Upper lobe of left lung (tissue), 6 donors: ENCODE data around the gene NLRP9. TPM values are rescaled to one million over a fixed set of nuclear protein-coding genes. Genes with fewer than 3 reads are reported as not detected.

Experiments used
- ATAC-seq, 2 donors: fragments of 200-7000 bp; cut with Tn5 transposase; one replicate each; pipeline ENCODE4 v1.9.1; 2022; ENCODE audit warnings: mild to moderate bottlenecking in 2 of 2, moderate library complexity in 2 of 2; ENCODE audit not compliant: low FRiP score in 2 of 2
- DNase-seq, 2 donors: peaks; one replicate each; pipeline ENCODE4 v3.0.0-alpha.2; 2019 to 2020
- H3K27ac ChIP-seq, 4 donors: fragments of 200-600 bp; sonication (generic); one replicate each; pipeline ENCODE4 v1.5.1; 2016 to 2019
- H3K27me3 ChIP-seq, 4 donors: fragments of 200-600 bp; sonication (generic); one replicate each; pipeline ENCODE4 v1.5.1; 2017 to 2019
- H3K36me3 ChIP-seq, 4 donors: fragments of 200-600 bp; sonication (generic); one replicate each; pipeline ENCODE4 v1.5.1; 2016 to 2019
- H3K4me1 ChIP-seq, 4 donors: fragments of 200-600 bp; sonication (generic); one replicate each; pipeline ENCODE4 v1.5.1; 2018 to 2019
- H3K4me3 ChIP-seq, 4 donors: fragments of 200-600 bp; sonication (generic); one replicate each; pipeline ENCODE4 v1.5.1; 2017 to 2019; ENCODE audit warnings: mild to moderate bottlenecking in 2 of 4, moderate library complexity in 1 of 4
- H3K9me3 ChIP-seq, 4 donors: fragments of 200-600 bp; sonication (generic); one replicate each; pipeline ENCODE4 v1.5.1; 2018 to 2019
- EP300 ChIP-seq, 4 donors: sonication (generic); formaldehyde crosslinking; IDR thresholded peaks; one replicate each; pipeline ENCODE4 v1.5.1; 2017; ENCODE audit warnings: antibody characterized with exemption in 4 of 4, control low read depth in 2 of 4
- POLR2A ChIP-seq, 4 donors: fragments of 450-650 bp; IDR thresholded peaks; one replicate each; pipeline ENCODE4 v1.5.1; 2016 to 2017; ENCODE audit warnings: antibody characterized with exemption in 4 of 4, mild to moderate bottlenecking in 2 of 4
- POLR2AphosphoS5 ChIP-seq, 2 donors: sonication (generic); formaldehyde crosslinking; IDR thresholded peaks; one replicate each; pipeline ENCODE4 v1.5.1; 2017; ENCODE audit warnings: antibody characterized with exemption in 2 of 2
- WGBS, 2 donors: methylation state at CpG; one replicate each; pipeline ENCODE4 v1.1.5; 2017 to 2018; 5-methylcytosine and 5-hydroxymethylcytosine counted together
- total RNA-seq, 6 donors: library from RNA; depleted of rRNA in 4 of 6; stranded (reverse); fragments of >200 nt in 4 of 6; gene quantifications; one replicate each; pipeline versions ENCODE4 v1.1.0 to v1.2.1, GENCODE V29; 2016 to 2021
- TF ChIP-seq, protein P1 (sequence below), 6 experiments: fragments of 450-650 bp in 4 of 6; fragments of 200-600 bp in 2 of 6; sonication (generic) in 2 of 6; IDR thresholded peaks; one replicate each; pipeline ENCODE4 v1.5.1; 2016 to 2019; ENCODE audit warnings: antibody characterized with exemption in 6 of 6
- donor health status: DM: no; HTN: no; CAD: no; lungs with moderate emphysema.
- donor health status: DM: no; HTN: yes; CAD: no; lungs with severe emphysema.

NLRP9 gene
- total RNA-seq, 6 donors from 2014 or later: not detected

DNA sequence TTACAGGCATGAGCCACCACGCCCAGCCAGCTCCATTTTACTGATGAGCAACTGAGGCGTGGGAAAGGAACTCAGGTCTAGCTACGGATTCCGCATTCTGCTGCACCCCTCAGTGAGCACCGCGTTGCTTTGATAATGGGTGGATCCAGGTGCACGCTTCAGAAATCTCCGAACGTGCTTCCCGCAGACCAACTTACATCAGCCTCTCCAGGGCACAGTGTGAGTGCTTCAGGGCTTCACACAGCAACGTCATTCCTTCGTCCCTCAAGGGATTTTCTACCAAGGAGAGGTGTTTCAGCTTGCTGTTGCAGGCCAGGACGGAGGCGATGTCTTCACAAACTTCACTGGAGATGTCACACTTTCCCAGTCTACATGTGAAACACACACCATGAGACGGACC, 21.7 kb downstream of the NLRP9 start:
- no peaks in the 10 kb centered on the region for H3K27me3 ChIP-seq

DNA sequence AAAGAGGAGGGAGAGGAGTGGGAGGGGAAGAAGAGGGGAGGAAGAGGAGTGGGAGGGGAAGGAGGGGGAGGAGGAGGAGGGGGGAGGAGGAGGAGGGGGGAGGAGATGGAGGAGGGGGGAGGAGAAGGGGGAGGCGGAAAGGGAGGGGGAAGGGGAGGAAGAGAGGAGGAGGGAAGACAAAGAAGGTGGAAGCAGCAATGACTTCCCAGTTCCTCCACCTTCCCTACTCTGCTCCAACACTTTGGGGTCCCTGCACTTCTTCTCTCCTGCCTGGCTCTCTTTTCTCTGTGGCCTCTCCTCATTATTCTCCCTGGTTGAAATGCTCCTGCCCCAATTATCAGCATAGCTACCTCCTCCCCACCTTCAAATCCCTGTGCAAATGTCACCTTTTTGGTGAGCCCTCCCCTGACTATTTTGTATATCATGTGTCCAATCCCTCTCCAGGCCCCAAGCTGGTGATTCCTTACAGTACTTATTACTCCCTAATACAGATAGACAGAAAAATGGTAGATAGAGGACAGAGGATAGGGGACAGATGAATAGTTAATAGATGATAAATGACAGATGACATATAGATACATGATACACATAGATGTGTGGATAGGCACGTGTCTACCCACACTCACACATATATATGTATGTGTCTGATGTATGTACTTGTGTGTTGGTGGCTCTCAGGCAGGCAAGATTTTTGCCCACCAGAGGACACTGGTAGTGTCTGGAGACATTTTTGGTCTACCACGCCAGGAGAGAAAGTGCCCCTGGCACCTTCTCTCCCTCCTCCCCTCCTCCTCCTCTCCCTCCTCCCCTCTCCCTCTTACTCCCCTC, 25.2 kb downstream of the NLRP9 start:
- TF ChIP-seq EP300 (IDR thresholded peaks at IDR 0.05): no peak
- ATAC-seq (no peak), DNase-seq (no peak)
- Histone ChIP-seq H3K4me3 (no peak overlapping the region), H3K4me1 (no peaks in the 10 kb centered on the region), H3K9me3 (no peaks in the 10 kb centered on the region), H3K36me3 (no peaks in the 10 kb centered on the region), H3K27me3 (no peaks in the 10 kb centered on the region), H3K27ac (no peak overlapping the region)
- WGBS, 2 donors: 86 to 91% methylated on average over 2 of the region's 3 CpGs

More for the DNA sequence above, 21.7 kb downstream of the NLRP9 start:
- 82 to 86% methylated on average over 11 to 15 of the region's 15 CpGs for WGBS, 2 donors
- no peak for ATAC-seq
- no peaks in the 10 kb centered on the region for H3K4me1 ChIP-seq
- no peak overlapping the region for H3K4me3 ChIP-seq
- TF ChIP-seq POLR2A (IDR thresholded peaks at IDR 0.05) (no peak), EP300 (IDR thresholded peaks at IDR 0.05) (no peak), POLR2AphosphoS5 (IDR thresholded peaks at IDR 0.05) (no peak)
- TF ChIP-seq, protein P1, sequence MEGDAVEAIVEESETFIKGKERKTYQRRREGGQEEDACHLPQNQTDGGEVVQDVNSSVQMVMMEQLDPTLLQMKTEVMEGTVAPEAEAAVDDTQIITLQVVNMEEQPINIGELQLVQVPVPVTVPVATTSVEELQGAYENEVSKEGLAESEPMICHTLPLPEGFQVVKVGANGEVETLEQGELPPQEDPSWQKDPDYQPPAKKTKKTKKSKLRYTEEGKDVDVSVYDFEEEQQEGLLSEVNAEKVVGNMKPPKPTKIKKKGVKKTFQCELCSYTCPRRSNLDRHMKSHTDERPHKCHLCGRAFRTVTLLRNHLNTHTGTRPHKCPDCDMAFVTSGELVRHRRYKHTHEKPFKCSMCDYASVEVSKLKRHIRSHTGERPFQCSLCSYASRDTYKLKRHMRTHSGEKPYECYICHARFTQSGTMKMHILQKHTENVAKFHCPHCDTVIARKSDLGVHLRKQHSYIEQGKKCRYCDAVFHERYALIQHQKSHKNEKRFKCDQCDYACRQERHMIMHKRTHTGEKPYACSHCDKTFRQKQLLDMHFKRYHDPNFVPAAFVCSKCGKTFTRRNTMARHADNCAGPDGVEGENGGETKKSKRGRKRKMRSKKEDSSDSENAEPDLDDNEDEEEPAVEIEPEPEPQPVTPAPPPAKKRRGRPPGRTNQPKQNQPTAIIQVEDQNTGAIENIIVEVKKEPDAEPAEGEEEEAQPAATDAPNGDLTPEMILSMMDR (IDR thresholded peaks at IDR 0.05): no peak
- H3K27ac ChIP-seq: no peak overlapping the region
- DNase-seq: no peak
- H3K36me3 ChIP-seq: no peaks in the 10 kb centered on the region
- peaks cover 0 to 6% (median 4%) of the 10 kb centered on the region in 4 donors for H3K9me3 ChIP-seq

DNA sequence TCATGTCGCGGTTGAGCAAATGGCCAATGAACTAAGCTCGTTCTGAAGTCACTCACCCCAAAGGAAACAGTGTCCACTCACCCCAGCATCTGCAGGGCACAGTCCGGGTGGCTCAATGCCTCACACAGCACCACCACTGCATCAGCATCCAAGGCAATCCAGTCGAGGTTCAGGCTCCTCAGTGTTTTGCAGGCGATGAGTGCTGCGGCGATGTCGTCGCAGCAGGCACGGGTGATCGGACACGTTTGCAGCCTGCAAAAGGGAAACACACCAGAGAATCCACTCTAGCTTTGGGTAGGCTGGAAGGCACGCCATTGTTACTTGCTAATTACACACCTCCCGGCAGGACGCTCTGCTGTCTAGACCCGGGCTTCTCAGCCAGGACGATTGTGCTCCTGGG, 26.5 kb downstream of the NLRP9 start:
- TF ChIP-seq EP300 (IDR thresholded peaks at IDR 0.05) (no peak), POLR2A (IDR thresholded peaks at IDR 0.05) (no peak), POLR2AphosphoS5 (IDR thresholded peaks at IDR 0.05) (no peak)
- TF ChIP-seq, protein P1 (IDR thresholded peaks at IDR 0.05): no peak
- no peaks in the 10 kb centered on the region for H3K9me3 ChIP-seq
- no peak overlapping the region for H3K4me3 ChIP-seq
- no peak for ATAC-seq
- H3K27me3 ChIP-seq: no peaks in the 10 kb centered on the region
- no peak for DNase-seq
- H3K27ac ChIP-seq: no peak overlapping the region
- H3K4me1 ChIP-seq: no peaks in the 10 kb centered on the region
- WGBS, 2 donors: 76 to 89% methylated on average over 14 to 18 of the region's 18 CpGs
- no peaks in the 10 kb centered on the region for H3K36me3 ChIP-seq

DNA sequence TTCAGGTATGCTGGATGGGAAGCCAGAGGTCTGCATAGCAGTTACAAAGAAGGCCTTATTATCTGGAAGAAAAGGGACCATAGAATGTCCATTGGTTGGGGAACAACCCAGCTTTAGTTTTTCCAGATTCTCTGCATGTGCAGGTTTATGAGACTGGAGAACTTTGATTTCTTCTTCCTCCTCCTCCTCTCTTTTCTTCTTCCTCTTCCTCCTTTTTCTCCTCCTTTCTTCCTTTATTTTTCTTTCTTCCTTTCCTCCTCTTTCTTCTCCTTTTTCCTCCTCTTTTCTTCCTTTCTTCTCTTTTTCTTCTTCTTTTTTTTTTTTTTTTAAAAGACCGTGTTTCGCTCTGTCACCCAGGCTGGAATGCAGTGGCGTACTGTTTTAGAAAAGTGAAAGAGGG, 32.2 kb downstream of the NLRP9 start:
- H3K4me1 ChIP-seq: peaks cover 0 to 5% (median 1%) of the 10 kb centered on the region in 4 donors
- H3K9me3 ChIP-seq: no peaks in the 10 kb centered on the region
- TF ChIP-seq POLR2AphosphoS5 (IDR thresholded peaks at IDR 0.05): no peak
- TF ChIP-seq, protein P1 (IDR thresholded peaks at IDR 0.05): no peak
- TF ChIP-seq EP300 (IDR thresholded peaks at IDR 0.05): no peak
- TF ChIP-seq POLR2A (IDR thresholded peaks at IDR 0.05): no peak
- no peak overlapping the region for H3K27ac ChIP-seq
- no peak for DNase-seq
- 94% methylated on average over 3 of the region's 3 CpGs; no CpG with 5 or more reads in 1 of the 2 donors for WGBS, 2 donors
- no peak for ATAC-seq
- H3K4me3 ChIP-seq: no peak overlapping the region
- H3K36me3 ChIP-seq: peaks cover 0 to 7% (median 0%) of the 10 kb centered on the region in 4 donors
- H3K27me3 ChIP-seq: no peaks in the 10 kb centered on the region

DNA sequence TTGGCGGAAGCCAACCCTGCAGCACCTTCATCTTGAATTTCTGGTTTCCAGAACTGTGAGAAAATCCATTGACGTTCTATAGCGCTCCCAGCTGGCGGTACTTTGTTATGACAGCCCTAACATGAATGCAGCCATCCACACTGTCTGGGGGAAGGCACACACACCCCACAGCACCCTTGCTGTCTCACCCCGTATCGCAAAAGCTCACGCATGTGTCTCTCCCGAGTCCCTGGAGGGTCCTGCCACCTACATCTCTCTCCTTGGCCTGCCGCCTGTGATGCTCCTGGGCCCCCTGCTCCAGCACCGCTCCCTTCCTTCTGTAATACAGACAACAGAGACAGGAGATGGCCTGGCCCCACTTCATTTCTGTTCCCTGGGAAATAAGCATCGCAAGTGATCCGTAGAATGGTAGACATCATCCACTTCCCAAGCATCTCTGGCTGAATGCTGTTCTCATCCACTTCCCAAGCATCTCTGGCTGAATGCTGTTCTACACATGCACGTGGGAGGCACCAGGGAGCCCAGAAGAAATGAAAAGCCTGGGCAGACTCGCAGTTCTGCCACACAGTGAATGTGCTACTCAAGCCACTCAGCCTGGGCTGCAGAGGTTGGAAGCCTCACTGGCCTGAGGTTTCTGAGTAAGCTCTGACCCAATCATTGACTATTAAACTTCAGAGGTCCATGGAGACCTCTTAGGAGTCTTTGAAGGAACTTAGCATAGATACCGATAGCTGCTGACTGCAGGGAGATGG, 33.5 kb downstream of the NLRP9 start:
- DNase-seq (no peak), ATAC-seq (peak in 1 of 2 donors; percentile 25)
- no peaks in the 10 kb centered on the region for H3K9me3 ChIP-seq
- peaks cover 0 to 13% (median 4%) of the 10 kb centered on the region in 4 donors for H3K36me3 ChIP-seq
- TF ChIP-seq POLR2AphosphoS5 (IDR thresholded peaks at IDR 0.05) (no peak), POLR2A (IDR thresholded peaks at IDR 0.05) (no peak), EP300 (IDR thresholded peaks at IDR 0.05) (no peak)
- TF ChIP-seq, protein P1 (IDR thresholded peaks at IDR 0.05): no peak
- peaks cover 0 to 5% (median 1%) of the 10 kb centered on the region in 4 donors for H3K4me1 ChIP-seq
- no peaks in the 10 kb centered on the region for H3K27me3 ChIP-seq
- H3K4me3 ChIP-seq: no peak overlapping the region
- no peak overlapping the region for H3K27ac ChIP-seq
- WGBS, 2 donors: 94 to 96% methylated on average over 15 of the region's 15 CpGs
